Measurements from ENCODE around the gene WFDC5. TPM values are rescaled to one million over a fixed set of nuclear protein-coding genes. Genes with fewer than 3 reads are reported as not detected.

The WFDC5 gene
- total RNA-seq, 4 donors from 2014 or later = not detected

- Histone ChIP-seq H3K27ac (no peak overlapping the region), H3K4me1 (peaks cover 0 to 13% (median 6%) of the 10 kb centered on the region in 4 donors), H3K36me3 (no peaks in the 10 kb centered on the region), H3K27me3 (peaks cover 0 to 24% of the 10 kb centered on the region in 2 donors), H3K9me3 (no peaks in the 10 kb centered on the region), H3K4me3 (peak overlapping the region in 2 of 4 donors; percentile 22 to 25)
- peak in 4 of 6 experiments; percentile 28 to 47 (median 36) for TF ChIP-seq CTCF (IDR thresholded peaks at IDR 0.05)
- no peak for TF ChIP-seq POLR2A (IDR thresholded peaks at IDR 0.05)
- DNase-seq = peak in 1 of 3 donors; percentile 59
These were observed 17.4 kb downstream of the WFDC5 start for GRCh38 chr20:45097485-45098102.

GRCh38 chr20:45096781-45097180, 18.2 kb downstream of the WFDC5 start:
- TF ChIP-seq CTCF (IDR thresholded peaks at IDR 0.05) = no peak
- no peak for TF ChIP-seq POLR2A (IDR thresholded peaks at IDR 0.05)
- Histone ChIP-seq H3K27ac (no peak overlapping the region), H3K27me3 (peaks cover 0 to 24% of the 10 kb centered on the region in 2 donors)

GRCh38 chr20:45095805-45096238, 19.2 kb downstream of the WFDC5 start:
- H3K27me3 ChIP-seq = peaks cover 0 to 23% of the 10 kb centered on the region in 2 donors
- H3K4me3 ChIP-seq = no peak overlapping the region
- H3K27ac ChIP-seq = no peak overlapping the region
- peak in 2 of 3 donors; percentile 51 to 77 for DNase-seq
- no peaks in the 10 kb centered on the region for H3K36me3 ChIP-seq
- peaks cover 0 to 10% (median 6%) of the 10 kb centered on the region in 4 donors for H3K4me1 ChIP-seq
- TF ChIP-seq POLR2A (IDR thresholded peaks at IDR 0.05) (no peak), CTCF (IDR thresholded peaks at IDR 0.05) (peak in 5 of 6 experiments; percentile 53 to 77 (median 58))
- H3K9me3 ChIP-seq = no peaks in the 10 kb centered on the region

More at GRCh38 chr20:45096781-45097180, 18.2 kb downstream of the WFDC5 start:
- Histone ChIP-seq H3K9me3 (no peaks in the 10 kb centered on the region), H3K4me3 (no peak overlapping the region), H3K36me3 (no peaks in the 10 kb centered on the region), H3K4me1 (peaks cover 0 to 13% (median 6%) of the 10 kb centered on the region in 4 donors)
- no peak for DNase-seq

GRCh38 chr20:45094864-45095574, 20.0 kb downstream of the WFDC5 start:
- Histone ChIP-seq H3K27ac (no peak overlapping the region), H3K27me3 (peaks cover 0 to 20% of the 10 kb centered on the region in 2 donors), H3K36me3 (no peaks in the 10 kb centered on the region), H3K4me1 (peaks cover 0 to 9% (median 6%) of the 10 kb centered on the region in 4 donors), H3K9me3 (no peaks in the 10 kb centered on the region), H3K4me3 (no peak overlapping the region)
- no peak for TF ChIP-seq POLR2A (IDR thresholded peaks at IDR 0.05)
- no peak for TF ChIP-seq CTCF (IDR thresholded peaks at IDR 0.05)
- DNase-seq = no peak

GRCh38 chr20:45094201-45094600, 20.8 kb downstream of the WFDC5 start:
- DNase-seq = no peak
- H3K27me3 ChIP-seq = peaks cover 0 to 20% of the 10 kb centered on the region in 2 donors
- H3K9me3 ChIP-seq = no peaks in the 10 kb centered on the region
- H3K36me3 ChIP-seq = no peaks in the 10 kb centered on the region
- TF ChIP-seq CTCF (IDR thresholded peaks at IDR 0.05) = no peak
- no peak for TF ChIP-seq POLR2A (IDR thresholded peaks at IDR 0.05)
- H3K4me1 ChIP-seq = peaks cover 0 to 9% (median 6%) of the 10 kb centered on the region in 4 donors
- H3K4me3 ChIP-seq = no peak overlapping the region
- no peak overlapping the region for H3K27ac ChIP-seq

Data from Peyer's patch (tissue), 4 donors.